ENCODE measurements around the gene B4GALT3. TPM values are rescaled to one million over a fixed set of nuclear protein-coding genes. Genes with fewer than 3 reads are reported as not detected.

The B4GALT3 gene
- total and polyA plus RNA-seq, 2 donors (not counting 3 experiments of a cell fraction or from before 2014, with no cell fraction given): 39.5 to 60.4 TPM

DNA sequence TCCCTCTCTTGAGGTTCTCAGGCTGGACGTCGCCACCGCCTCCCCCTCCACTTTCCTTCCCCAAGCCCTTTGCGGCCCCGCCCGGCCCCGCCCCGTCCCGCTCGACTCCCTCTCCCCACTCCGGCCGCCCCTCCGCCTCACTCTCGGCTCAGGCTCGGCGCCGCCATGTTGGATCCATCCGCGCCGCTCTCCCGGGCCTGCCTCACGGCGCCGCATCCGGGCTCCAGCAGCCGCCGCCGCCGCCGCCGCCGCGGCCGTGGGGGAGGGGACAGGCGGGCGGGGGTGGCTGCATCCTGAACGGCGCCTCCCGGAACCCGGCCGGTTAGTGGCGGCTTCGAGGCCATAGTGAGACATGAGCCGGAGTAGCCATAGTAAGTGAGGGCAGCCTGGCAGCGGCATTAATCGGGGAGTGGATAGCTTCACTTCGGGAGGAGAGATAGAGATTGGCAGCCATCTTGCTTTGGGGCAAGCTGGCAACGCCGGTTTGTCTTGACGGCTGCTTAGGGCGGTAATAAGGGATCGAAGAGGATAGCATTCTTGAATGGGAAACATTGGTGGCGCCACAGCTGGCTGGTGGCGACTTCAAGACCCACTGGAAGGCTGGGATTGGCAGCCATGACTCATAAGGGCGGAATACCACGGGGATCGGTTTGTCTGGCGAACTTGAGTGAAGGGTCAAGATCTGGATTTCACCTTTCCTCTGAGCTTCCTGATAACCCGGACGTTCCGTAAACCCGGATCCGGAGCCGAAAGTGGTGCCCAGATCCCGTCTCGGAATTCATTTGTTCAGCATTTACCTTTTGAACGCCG is 44.7 kb downstream of the B4GALT3 start, which contains the start of gene DEDD:
TSS of gene DEDD (minus strand) at position 258 of the 810 bp plus-strand sequence. CDS start 8,205 bp downstream, outside the sequence.
- Histone ChIP-seq H4K20me1 (replicated peaks; ENCODE audit: control insufficient read depth, extremely low read depth, insufficient read depth, low read length) (no peaks in the 10 kb centered on the region), H3K27me3 (ENCODE audit: control insufficient read depth in 2 of 2, insufficient read depth in 2 of 2, low read length in 2 of 2) (no peaks in the 10 kb centered on the region), H3K4me3 (replicated peaks in 1 of 3; ENCODE audit: insufficient read depth in 1 of 3, low read depth in 1 of 3, low read length in 3 of 3) (peak within 1 kb of the TSS; percentile 90 to 100 (median 94)), H3K9me1 (replicated peaks; ENCODE audit: control insufficient read depth, extremely low read depth, insufficient read depth, low read length) (no peaks in the 10 kb centered on the region), H3K27ac (ENCODE audit: insufficient read depth, low read depth, low read length) (peak within 1 kb of the TSS; percentile 85), H3K9ac (replicated peaks; ENCODE audit: extremely low read depth, insufficient read depth, low read length) (peak within 1 kb of the TSS; percentile 90), H3K4me1 (ENCODE audit: control insufficient read depth, extremely low read depth, insufficient read depth, low read length) (peaks cover 26% of the 10 kb centered on the region), H3K79me2 (ENCODE audit: control insufficient read depth, insufficient read depth, low read length) (peaks cover 57% of the 10 kb centered on the region), H3K9me3 (replicated peaks; ENCODE audit: control insufficient read depth, insufficient read depth, low read length) (no peaks in the 10 kb centered on the region), H3K4me2 (ENCODE audit: insufficient read depth, low read length) (peak within 1 kb of the TSS; percentile 80), H3K36me3 (ENCODE audit: control insufficient read depth in 2 of 2, extremely low read depth in 1 of 2, insufficient read depth in 2 of 2, low read length in 2 of 2) (peaks cover 7 to 10% of the 10 kb centered on the region in 2 experiments), H2AFZ (ENCODE audit: low read depth, low read length) (peak within 1 kb of the TSS; percentile 65)
- dilution Hi-C loops (cut with MboI; ENCODE audit: extremely low pct_ligation_motif_present, low sequenced_read_pairs): no loop called here
- peak; percentile 99 for FAIRE-seq
- intact Hi-C loops (cut with micrococcal nuclease): loop anchor here (1.0 kb wide), 1 partner anchor 87 kb away; the partner anchor contains the start of gene USF1
- TF ChIP-seq GATA2 (IDR thresholded peaks at IDR 0.05; ENCODE audit: insufficient read depth, insufficient read length, low read depth, low read length) (no peak), POLR2AphosphoS5 (IDR thresholded peaks at IDR 0.05; ENCODE audit: insufficient read depth, low read depth, low read length) (peak; percentile 23), MYC (IDR thresholded peaks at IDR 0.05; ENCODE audit: low read depth, low read length) (no peak), FOS (IDR thresholded peaks at IDR 0.05; ENCODE audit: borderline replicate concordance, insufficient read depth, low read length) (peak; percentile 64), JUN (IDR thresholded peaks at IDR 0.05; ENCODE audit: borderline replicate concordance, insufficient read depth, insufficient read length, low read depth) (peak; percentile 33)
- TF ChIP-seq, protein P1, sequence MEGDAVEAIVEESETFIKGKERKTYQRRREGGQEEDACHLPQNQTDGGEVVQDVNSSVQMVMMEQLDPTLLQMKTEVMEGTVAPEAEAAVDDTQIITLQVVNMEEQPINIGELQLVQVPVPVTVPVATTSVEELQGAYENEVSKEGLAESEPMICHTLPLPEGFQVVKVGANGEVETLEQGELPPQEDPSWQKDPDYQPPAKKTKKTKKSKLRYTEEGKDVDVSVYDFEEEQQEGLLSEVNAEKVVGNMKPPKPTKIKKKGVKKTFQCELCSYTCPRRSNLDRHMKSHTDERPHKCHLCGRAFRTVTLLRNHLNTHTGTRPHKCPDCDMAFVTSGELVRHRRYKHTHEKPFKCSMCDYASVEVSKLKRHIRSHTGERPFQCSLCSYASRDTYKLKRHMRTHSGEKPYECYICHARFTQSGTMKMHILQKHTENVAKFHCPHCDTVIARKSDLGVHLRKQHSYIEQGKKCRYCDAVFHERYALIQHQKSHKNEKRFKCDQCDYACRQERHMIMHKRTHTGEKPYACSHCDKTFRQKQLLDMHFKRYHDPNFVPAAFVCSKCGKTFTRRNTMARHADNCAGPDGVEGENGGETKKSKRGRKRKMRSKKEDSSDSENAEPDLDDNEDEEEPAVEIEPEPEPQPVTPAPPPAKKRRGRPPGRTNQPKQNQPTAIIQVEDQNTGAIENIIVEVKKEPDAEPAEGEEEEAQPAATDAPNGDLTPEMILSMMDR (IDR thresholded peaks at IDR 0.05; ENCODE audit: extremely low read depth in 1 of 2, insufficient read depth in 1 of 2, low read depth in 1 of 2, low read length in 2 of 2): peak; percentile 1 to 4
- POLR2A ChIA-PET: interaction anchor here (0.6 to 2.8 kb wide), 6 partner anchors 12 to 138 kb away, joined by 4 to 11 read pairs (median 8); partner anchors contain the start of genes NIT1, PFDN2 and UFC1
- DNase-seq (ENCODE audit: low read depth, low spot score): peak; percentile 97
- CTCF ChIA-PET: interaction anchor here (0.7 to 2.9 kb wide), 11 partner anchors 14 to 298 kb away, joined by 3 to 14 read pairs (median 5); partner anchors contain the start of genes KLHDC9, PPOX and UFC1
- TSS peak; percentile 64 for BruUV-seq (replicated peaks)
